IMR-90 (cell line): ENCODE measurements around the gene PPM1H. TPM values are rescaled to one million over a fixed set of nuclear protein-coding genes. Genes with fewer than 3 reads are reported as not detected.

ENCODE experiments used
- ATAC-seq: fragments of 200-7000 bp; cut with Tn5 transposase; 2 replicates; pipeline ENCODE4 v1.9.1; 2020; ENCODE audit warnings: low read depth, mild to moderate bottlenecking, moderate library complexity
- BruUV-seq: library from RNA; stranded (reverse); fragments of 400-500 nt; replicated peaks from 2 replicates; lab custom pipeline; 2021; lab: Mats Ljungman, UMichigan
- CTCF ChIA-PET: fragments of 300-600 bp; formaldehyde crosslinking; extraction: SDS; loops from one replicate; lab custom pipeline; 2021; ENCODE audit warnings: antibody characterized with exemption; lab: Yijun Ruan, JAX
- POLR2A ChIA-PET: fragments of 300-600 bp; sonication (Branson Sonifier 250); formaldehyde crosslinking; loops from one replicate; lab custom pipeline; 2022; ENCODE audit warnings: antibody characterized with exemption; ENCODE audit not compliant: unreplicated experiment; lab: Charles Lee
- DNase-seq: peaks from one replicate; pipeline ENCODE4 v3.0.0; 2013
- H2AFZ ChIP-seq: replicated peaks from 2 replicates; pipeline ENCODE3; 2013; ENCODE audit warnings: low read length, mild to moderate bottlenecking; ENCODE audit not compliant: poor library complexity
- H2AK5ac ChIP-seq: 2 replicates; pipeline ENCODE4 v1.6.1; 2013; ENCODE audit warnings: low read depth, low read length, inconsistent platforms
- H2AK9ac ChIP-seq: replicated peaks from 2 replicates; pipeline ENCODE3; 2013; ENCODE audit warnings: mild to moderate bottlenecking, low read depth, low read length, moderate library complexity; ENCODE audit not compliant: poor library complexity
- H2BK120ac ChIP-seq: 2 replicates; pipeline ENCODE4 v1.6.1; 2013; ENCODE audit warnings: low read depth, low read length, inconsistent platforms
- H2BK15ac ChIP-seq: 3 replicates; pipeline ENCODE4 v1.6.1; 2013; ENCODE audit warnings: low read depth, low read length, inconsistent platforms
- H2BK20ac ChIP-seq: 2 replicates; pipeline ENCODE4 v1.6.1; 2013; ENCODE audit warnings: low read depth, mild to moderate bottlenecking, inconsistent platforms, low read length, moderate library complexity
- H2BK5ac ChIP-seq: 2 replicates; pipeline ENCODE4 v1.6.1; 2013; ENCODE audit warnings: mild to moderate bottlenecking, low read depth, low read length, inconsistent platforms; ENCODE audit not compliant: poor library complexity, severe bottlenecking
- H3K14ac ChIP-seq: replicated peaks from 2 replicates; pipeline ENCODE4 v1.6.1; 2013; ENCODE audit warnings: low read depth, low read length, inconsistent platforms
- H3K18ac ChIP-seq: 2 replicates; pipeline ENCODE4 v1.6.1; 2013; ENCODE audit warnings: low read depth, low read length, control low read depth
- H3K23ac ChIP-seq: 2 replicates; pipeline ENCODE4 v1.6.1; 2013; ENCODE audit warnings: low read depth, low read length, inconsistent platforms
- H3K27ac ChIP-seq: 2 replicates; pipeline ENCODE4 v1.5.1; 2013; ENCODE audit warnings: mild to moderate bottlenecking, control low read depth, low read length; ENCODE audit not compliant: insufficient read depth
- H3K27me3 ChIP-seq: 2 replicates; pipeline ENCODE4 v1.6.1; 2013; ENCODE audit warnings: low read length; ENCODE audit not compliant: control insufficient read depth, insufficient read depth
- H3K36me3 ChIP-seq: 2 replicates; pipeline ENCODE4 v1.6.1; 2013; ENCODE audit warnings: low read length, mixed read lengths; ENCODE audit not compliant: control insufficient read depth, insufficient read depth
- H3K4ac ChIP-seq: 2 replicates; pipeline ENCODE4 v1.6.1; 2013; ENCODE audit warnings: low read depth, low read length, inconsistent platforms
- H3K4me1 ChIP-seq: 2 replicates; pipeline ENCODE4 v1.6.1; 2013; ENCODE audit warnings: low read length, mixed read lengths; ENCODE audit not compliant: control insufficient read depth, insufficient read depth
- H3K4me2 ChIP-seq: 2 replicates; pipeline ENCODE4 v1.6.1; 2013; ENCODE audit warnings: low read depth, mild to moderate bottlenecking, control low read depth, low read length, moderate library complexity
- H3K4me3 ChIP-seq: 2 replicates; pipeline ENCODE4 v1.5.1; 2013; ENCODE audit warnings: low read depth, mild to moderate bottlenecking, control low read depth, low read length, moderate library complexity; ENCODE audit not compliant: insufficient read depth
- H3K56ac ChIP-seq: 2 replicates; pipeline ENCODE4 v1.6.1; 2013; ENCODE audit warnings: low read length, inconsistent platforms; ENCODE audit not compliant: insufficient read depth; ENCODE audit errors: extremely low read depth
- H3K79me1 ChIP-seq, 2 experiments: 2 replicates each; pipeline ENCODE4 v1.6.1; 2013; ENCODE audit warnings: low read length in 2 of 2, inconsistent platforms in 1 of 2, low read depth in 1 of 2
- H3K9ac ChIP-seq: 2 replicates; pipeline ENCODE4 v1.6.1; 2013; ENCODE audit warnings: low read depth, low read length, control low read depth
- H3K9me1 ChIP-seq: 2 replicates; pipeline ENCODE4 v1.6.1; 2013; ENCODE audit warnings: low read length, inconsistent platforms; ENCODE audit not compliant: insufficient read depth
- H3K9me3 ChIP-seq: 2 replicates; pipeline ENCODE4 v1.6.1; 2013; ENCODE audit warnings: low read length; ENCODE audit not compliant: control insufficient read depth, insufficient read depth
- H4K20me1 ChIP-seq: 2 replicates; pipeline ENCODE4 v1.6.1; 2013; ENCODE audit warnings: low read length, inconsistent platforms; ENCODE audit not compliant: insufficient read depth
- H4K5ac ChIP-seq: 2 replicates; pipeline ENCODE4 v1.6.1; 2013; ENCODE audit warnings: mild to moderate bottlenecking, low read depth, low read length, control low read depth
- H4K8ac ChIP-seq, 2 experiments: 2 replicates each; pipeline ENCODE4 v1.6.1; 2013; ENCODE audit warnings: low read depth in 2 of 2, low read length in 2 of 2, control low read depth in 1 of 2, inconsistent platforms in 1 of 2
- H4K91ac ChIP-seq: 2 replicates; pipeline ENCODE4 v1.6.1; 2013; ENCODE audit warnings: low read depth, low read length, inconsistent platforms; ENCODE audit not compliant: insufficient read depth
- BHLHE40 ChIP-seq: fragments of 150-350 bp; IDR thresholded peaks from 2 replicates; pipeline ENCODE4 v1.6.1; 2016; ENCODE audit warnings: mild to moderate bottlenecking, low read depth, low read length
- CEBPB ChIP-seq: IDR thresholded peaks from 2 replicates; pipeline ENCODE4 v1.6.1; 2012; ENCODE audit warnings: low read depth, low read length, improper control_type of control experiment
- CHD1 ChIP-seq: IDR thresholded peaks from 2 replicates; pipeline ENCODE4 v1.6.1; 2012; ENCODE audit warnings: low read depth, low read length, improper control_type of control experiment
- FOS ChIP-seq: fragments of 150-350 bp; IDR thresholded peaks from 2 replicates; pipeline ENCODE4 v1.6.1; 2016; ENCODE audit warnings: low read depth, low read length
- MAFK ChIP-seq: IDR thresholded peaks from 2 replicates; pipeline ENCODE4 v1.6.1; 2012; ENCODE audit warnings: low read depth, low read length, improper control_type of control experiment
- MXI1 ChIP-seq: IDR thresholded peaks from 2 replicates; pipeline ENCODE4 v1.6.1; 2012; ENCODE audit warnings: low read depth, mild to moderate bottlenecking, low read length, moderate library complexity, borderline replicate concordance
- RAD21 ChIP-seq: IDR thresholded peaks from 2 replicates; pipeline ENCODE4 v1.6.1; 2012; ENCODE audit warnings: low read length, improper control_type of control experiment
- RCOR1 ChIP-seq: IDR thresholded peaks from 2 replicates; pipeline ENCODE4 v1.6.1; 2012; ENCODE audit warnings: mild to moderate bottlenecking, low read length, improper control_type of control experiment; ENCODE audit not compliant: insufficient replicate concordance
- WGBS, 2 experiments: methylation state at CpG; one replicate each; pipeline versions ENCODE4 v1.1.5 to v1.1.7; 2013; ENCODE audit warnings: missing lambda C conversion rate in 2 of 2; ENCODE audit not compliant: insufficient read length in 1 of 2; ENCODE audit errors: extremely low coverage in 2 of 2; 5-methylcytosine and 5-hydroxymethylcytosine counted together
- dilution Hi-C: fragments of 300-500 bp; cut with HindIII; formaldehyde crosslinking; loops from one replicate; pipeline ENCODE4 v1.14.3; 2018; ENCODE audit warnings: low sequenced_read_pairs; ENCODE audit not compliant: unreplicated experiment
- in situ Hi-C: fragments of 300-500 bp; cut with MboI; formaldehyde crosslinking; loops from 3 replicates; pipeline ENCODE4 v1.14.3; 2019; ENCODE audit warnings: low sequenced_read_pairs, inconsistent platforms, mixed read lengths
- intact Hi-C: fragments of 100-400 bp; cut with micrococcal nuclease; formaldehyde crosslinking; loops from 2 replicates; pipeline ENCODE4 v1.10.0; 2022
- polyA plus RNA-seq, 3 experiments: library from polyadenylated mRNA; depleted of rRNA; stranded (reverse); fragments of >200 nt; gene quantifications; 2 replicates each; pipeline ENCODE4 v1.2.3, GENCODE V29; 2012; ENCODE audit warnings: low replicate concordance in 1 of 3
- total RNA-seq: library from RNA; depleted of rRNA; stranded (reverse); fragments of >200 nt; gene quantifications from 2 replicates; pipeline ENCODE4 v1.2.3, GENCODE V29; 2012
- TF ChIP-seq, protein P1 (sequence below): fragments of 150-350 bp; IDR thresholded peaks from 2 replicates; pipeline ENCODE4 v1.6.1; 2016; ENCODE audit warnings: low read depth, mild to moderate bottlenecking, low read length, moderate library complexity, borderline replicate concordance

The PPM1H gene
- total and polyA plus RNA-seq, 2 of the 4 experiments (the other 2 are of a cell fraction) = 0.14 to 0.18 TPM

DNA sequence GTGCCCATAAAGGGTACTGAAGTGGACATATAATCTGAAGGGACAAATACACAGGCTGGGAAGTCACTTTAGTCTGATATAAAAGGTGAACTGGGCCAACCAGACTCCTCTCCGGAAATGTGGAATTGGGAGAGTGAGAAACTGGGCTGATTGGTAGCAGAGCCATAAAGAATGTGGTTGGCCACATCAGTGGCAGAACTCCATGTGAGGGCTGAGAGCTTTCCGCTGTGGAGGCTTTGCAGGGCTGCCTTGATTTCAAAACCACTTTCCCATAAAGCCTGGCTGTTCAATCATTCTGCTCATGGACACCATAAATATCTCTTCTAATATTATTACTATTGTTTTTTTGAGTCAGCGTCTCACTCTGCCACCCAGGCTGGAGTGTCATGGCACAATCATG lies 248.0 kb downstream of the PPM1H start:
- 80% methylated on average over 1 of the region's 3 CpGs; no CpG with 5 or more reads in 1 of the 2 experiments for WGBS, 2 experiments
- no peak overlapping the region for H3K4me2 ChIP-seq
- CTCF ChIA-PET = no interaction called here
- no peaks in the 10 kb centered on the region for H3K9me3 ChIP-seq
- H2AFZ ChIP-seq = no peak overlapping the region
- H2BK120ac ChIP-seq = no peak overlapping the region
- H3K79me1 ChIP-seq = no peaks in the 10 kb centered on the region; a peak in 1 of 4 replicates
- BruUV-seq = no TSS peak
- no peak overlapping the region for H4K5ac ChIP-seq
- H3K27ac ChIP-seq = no peak overlapping the region
- H3K4me1 ChIP-seq = peaks cover 11% of the 10 kb centered on the region
- POLR2A ChIA-PET = no interaction called here
- DNase-seq = no peak
- dilution Hi-C loops = no loop called here
- H3K9me1 ChIP-seq = no peaks in the 10 kb centered on the region; the same call in 1 of the 2 replicates
- no peaks in the 10 kb centered on the region for H3K27me3 ChIP-seq
- no peak overlapping the region for H4K91ac ChIP-seq
- no peak overlapping the region for H3K56ac ChIP-seq
- no peak overlapping the region for H3K4me3 ChIP-seq
- H3K4ac ChIP-seq = no peak overlapping the region
- H3K36me3 ChIP-seq = no peaks in the 10 kb centered on the region
- in situ Hi-C loops = no loop called here
- H2AK5ac ChIP-seq = no peak overlapping the region
- H3K23ac ChIP-seq = no peak overlapping the region
- H4K8ac ChIP-seq = no peak overlapping the region
- H4K20me1 ChIP-seq = no peaks in the 10 kb centered on the region
- no peak overlapping the region for H2BK5ac ChIP-seq
- no peak overlapping the region for H3K9ac ChIP-seq
- ATAC-seq = no peak
- H2AK9ac ChIP-seq = peak overlapping the region; percentile 13
- no peak overlapping the region for H3K14ac ChIP-seq
- no peak overlapping the region; the same call in 1 of the 2 replicates for H2BK20ac ChIP-seq
- TF ChIP-seq MXI1 (no peak), RCOR1 (no peak), CEBPB (no peak), RAD21 (no peak), MAFK (no peak), CHD1 (no peak), FOS (no peak), BHLHE40 (no peak)
- TF ChIP-seq, protein P1, sequence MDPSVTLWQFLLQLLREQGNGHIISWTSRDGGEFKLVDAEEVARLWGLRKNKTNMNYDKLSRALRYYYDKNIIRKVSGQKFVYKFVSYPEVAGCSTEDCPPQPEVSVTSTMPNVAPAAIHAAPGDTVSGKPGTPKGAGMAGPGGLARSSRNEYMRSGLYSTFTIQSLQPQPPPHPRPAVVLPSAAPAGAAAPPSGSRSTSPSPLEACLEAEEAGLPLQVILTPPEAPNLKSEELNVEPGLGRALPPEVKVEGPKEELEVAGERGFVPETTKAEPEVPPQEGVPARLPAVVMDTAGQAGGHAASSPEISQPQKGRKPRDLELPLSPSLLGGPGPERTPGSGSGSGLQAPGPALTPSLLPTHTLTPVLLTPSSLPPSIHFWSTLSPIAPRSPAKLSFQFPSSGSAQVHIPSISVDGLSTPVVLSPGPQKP = no peak
- no peak overlapping the region for H2BK15ac ChIP-seq
- intact Hi-C loops = no loop called here
- no peak overlapping the region for H3K18ac ChIP-seq
